Measurements from ENCODE around the gene WDR43.

DNA sequence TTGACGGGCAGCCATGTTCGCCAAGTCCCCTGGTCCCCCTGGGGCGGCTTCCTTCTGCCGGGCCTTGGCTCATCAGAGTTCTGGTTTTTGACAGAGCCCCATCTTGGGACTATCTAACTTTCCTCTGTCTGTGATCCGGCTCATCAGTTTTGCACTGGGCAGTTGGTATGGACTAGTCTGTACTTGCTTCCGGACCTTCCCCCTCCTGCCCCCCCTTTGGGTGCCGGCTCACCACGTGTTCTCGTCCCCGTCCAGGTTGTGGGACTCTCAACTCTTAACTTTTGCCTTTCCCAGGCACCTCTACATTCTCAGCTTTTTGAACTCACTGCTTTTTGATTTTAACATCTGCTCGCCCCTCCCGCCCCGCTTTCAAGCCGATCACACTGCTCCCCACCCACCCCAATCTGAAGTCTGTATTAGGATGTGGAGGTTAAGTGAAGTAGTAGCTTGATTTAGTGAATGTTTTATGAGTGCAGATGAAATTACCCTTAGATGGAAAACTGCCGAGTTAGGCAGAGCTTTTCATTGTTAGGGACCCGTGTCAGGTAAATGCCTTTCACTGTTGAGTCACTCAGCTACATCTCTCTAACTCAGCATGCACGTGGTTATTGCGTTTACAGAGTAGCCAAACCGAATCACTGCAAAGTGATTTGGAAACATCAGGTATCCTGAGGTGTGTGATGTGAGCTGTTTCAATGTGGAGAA is 874 bp downstream of the WDR43 start:
- TF ChIP-seq CTCF (IDR thresholded peaks at IDR 0.05) (no peak), POLR2A (IDR thresholded peaks at IDR 0.05) (no peak)

Data from sigmoid colon (tissue), 3 donors.